ENCODE data around the gene ACCS. TPM values are rescaled to one million over a fixed set of nuclear protein-coding genes. Genes with fewer than 3 reads are reported as not detected.

The ACCS gene
- total RNA-seq, 1 experiment from 2014 or later: 7.5 TPM

DNA sequence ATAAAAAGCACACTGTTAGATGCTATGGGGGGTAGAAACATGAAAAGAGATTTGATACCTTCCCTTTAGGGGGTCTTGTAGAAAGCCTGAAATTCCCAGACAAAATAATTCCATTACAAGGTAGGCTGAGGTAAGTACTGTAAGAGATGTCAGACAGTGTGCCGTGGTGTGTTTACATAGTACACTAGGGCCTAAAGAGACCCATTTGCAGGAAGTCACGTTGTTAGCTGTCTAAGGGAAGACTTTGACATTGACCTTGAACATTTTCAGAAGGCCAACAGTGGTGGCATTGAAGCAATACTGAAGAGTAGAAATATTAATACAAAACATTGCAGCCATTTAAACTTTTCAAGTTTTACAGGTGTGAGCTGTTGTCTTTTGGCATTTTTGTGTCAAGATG lies 60.2 kb downstream of the ACCS start:
- H4K20me1 ChIP-seq (ENCODE audit: control insufficient read depth, insufficient read depth, insufficient read length): no peaks in the 10 kb centered on the region

More for the DNA sequence above, 60.2 kb downstream of the ACCS start:
- Histone ChIP-seq H2AK5ac (ENCODE audit: insufficient read length, low read length) (no peak overlapping the region), H3K56ac (ENCODE audit: insufficient read length, low read depth, low read length) (no peak overlapping the region), H4K5ac (ENCODE audit: insufficient read length, low read depth, low read length) (no peak overlapping the region), H3K9ac (ENCODE audit: extremely low read depth, insufficient read length, low read length) (no peak overlapping the region), H3K27ac (ENCODE audit: insufficient read length, low read depth, low read length) (no peak overlapping the region), H4K91ac (ENCODE audit: insufficient read length, low read depth, low read length) (no peak overlapping the region), H3K18ac (ENCODE audit: insufficient read length, low read depth, low read length) (no peak overlapping the region), H2AFZ (ENCODE audit: low read length) (no peak overlapping the region), H3K14ac (ENCODE audit: insufficient read depth, low read length) (no peak overlapping the region), H2BK5ac (ENCODE audit: insufficient read length, low read length) (no peak overlapping the region), H3K4me1 (ENCODE audit: insufficient read depth, low read length) (no peaks in the 10 kb centered on the region), H3K23ac (ENCODE audit: insufficient read length, low read depth, low read length) (no peak overlapping the region), H3K4ac (ENCODE audit: low read depth, low read length) (no peak overlapping the region), H3K9me3 (ENCODE audit: control insufficient read depth, low read depth, low read length) (no peaks in the 10 kb centered on the region), H3T11ph (ENCODE audit: low read length) (no peak overlapping the region), H3K4me2 (ENCODE audit: insufficient read depth, insufficient read length, low read length) (no peak overlapping the region), H3K79me2 (ENCODE audit: insufficient read depth, low read length) (no peaks in the 10 kb centered on the region), H4K8ac (replicated peaks; ENCODE audit: insufficient read length, low read depth, low read length) (no peak overlapping the region), H3K79me1 (ENCODE audit: insufficient read depth, low read depth, low read length, poor library complexity, severe bottlenecking) (no peaks in the 10 kb centered on the region), H2BK12ac (ENCODE audit: insufficient read length, low read depth, low read length) (no peak overlapping the region), H3K23me2 (ENCODE audit: insufficient read length, low read depth, low read length, poor library complexity, severe bottlenecking) (no peaks in the 10 kb centered on the region), H2BK20ac (ENCODE audit: low read depth, low read length, poor library complexity, severe bottlenecking) (no peak overlapping the region), H2BK120ac (ENCODE audit: low read depth, low read length, poor library complexity, severe bottlenecking) (no peak overlapping the region), H2BK15ac (ENCODE audit: low read depth, low read length) (no peak overlapping the region), H3K27me3 (ENCODE audit: insufficient read depth, low read length) (no peaks in the 10 kb centered on the region)
- no peak for DNase-seq
- WGBS (ENCODE audit: extremely low coverage, insufficient read length, low lambda C conversion rate): no CpG with 5 or more reads among the region's 2 CpGs
- Mint-ChIP-seq H3K27ac (no peak overlapping the region), H3K4me3 (no peak overlapping the region), H3K27me3 (ENCODE audit: low read depth) (no peaks in the 10 kb centered on the region), H3K4me1 (no peaks in the 10 kb centered on the region), H3K36me3 (ENCODE audit: insufficient read depth in 1 of 3, low read depth in 3 of 3) (peaks cover 2 to 50% (median 18%) of the 10 kb centered on the region in 3 experiments; a peak in 5 of 7 replicates), H3K9me3 (no peaks in the 10 kb centered on the region; a peak in 1 of 5 replicates)
- TF ChIP-seq, protein P1, sequence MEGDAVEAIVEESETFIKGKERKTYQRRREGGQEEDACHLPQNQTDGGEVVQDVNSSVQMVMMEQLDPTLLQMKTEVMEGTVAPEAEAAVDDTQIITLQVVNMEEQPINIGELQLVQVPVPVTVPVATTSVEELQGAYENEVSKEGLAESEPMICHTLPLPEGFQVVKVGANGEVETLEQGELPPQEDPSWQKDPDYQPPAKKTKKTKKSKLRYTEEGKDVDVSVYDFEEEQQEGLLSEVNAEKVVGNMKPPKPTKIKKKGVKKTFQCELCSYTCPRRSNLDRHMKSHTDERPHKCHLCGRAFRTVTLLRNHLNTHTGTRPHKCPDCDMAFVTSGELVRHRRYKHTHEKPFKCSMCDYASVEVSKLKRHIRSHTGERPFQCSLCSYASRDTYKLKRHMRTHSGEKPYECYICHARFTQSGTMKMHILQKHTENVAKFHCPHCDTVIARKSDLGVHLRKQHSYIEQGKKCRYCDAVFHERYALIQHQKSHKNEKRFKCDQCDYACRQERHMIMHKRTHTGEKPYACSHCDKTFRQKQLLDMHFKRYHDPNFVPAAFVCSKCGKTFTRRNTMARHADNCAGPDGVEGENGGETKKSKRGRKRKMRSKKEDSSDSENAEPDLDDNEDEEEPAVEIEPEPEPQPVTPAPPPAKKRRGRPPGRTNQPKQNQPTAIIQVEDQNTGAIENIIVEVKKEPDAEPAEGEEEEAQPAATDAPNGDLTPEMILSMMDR (conservative IDR thresholded peaks at IDR 0.05): no peak

Data from H9 (cell line).